Activated effector memory CD4-positive, alpha-beta T cell treated with Interleukin-2 at 50 U/mL for 16 hours (primary cell): ENCODE results near the gene FAM171A2.
"Not testable (repeated sequence)": the region's sequence is repeated elsewhere in the genome, so short reads cannot be mapped to it uniquely, and the experiment has no call there.

Source experiments
- DNase-seq: peaks from one replicate; pipeline ENCODE4 v3.0.0-alpha.2; 2020

FAM171A2 gene

DNA sequence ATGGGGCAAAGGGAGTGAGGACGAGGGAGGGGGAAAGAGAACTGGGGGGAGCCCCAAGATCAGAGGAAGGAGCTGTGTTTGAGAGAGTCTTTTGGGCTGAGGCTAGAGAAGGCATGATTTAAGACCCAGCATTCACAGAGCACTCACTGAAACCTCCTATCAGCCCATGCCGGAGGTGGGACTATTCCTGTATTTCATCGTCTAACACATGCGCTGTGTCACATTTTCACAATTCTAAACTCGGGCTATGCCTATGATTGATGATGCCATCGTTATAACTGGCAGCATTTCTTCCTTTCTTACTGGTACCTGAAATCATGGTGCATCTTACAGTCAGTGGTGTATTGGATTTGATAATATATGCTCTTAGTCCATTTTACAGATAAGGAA lies 3.5 kb downstream of the FAM171A2 start:
- no peak for DNase-seq

DNA sequence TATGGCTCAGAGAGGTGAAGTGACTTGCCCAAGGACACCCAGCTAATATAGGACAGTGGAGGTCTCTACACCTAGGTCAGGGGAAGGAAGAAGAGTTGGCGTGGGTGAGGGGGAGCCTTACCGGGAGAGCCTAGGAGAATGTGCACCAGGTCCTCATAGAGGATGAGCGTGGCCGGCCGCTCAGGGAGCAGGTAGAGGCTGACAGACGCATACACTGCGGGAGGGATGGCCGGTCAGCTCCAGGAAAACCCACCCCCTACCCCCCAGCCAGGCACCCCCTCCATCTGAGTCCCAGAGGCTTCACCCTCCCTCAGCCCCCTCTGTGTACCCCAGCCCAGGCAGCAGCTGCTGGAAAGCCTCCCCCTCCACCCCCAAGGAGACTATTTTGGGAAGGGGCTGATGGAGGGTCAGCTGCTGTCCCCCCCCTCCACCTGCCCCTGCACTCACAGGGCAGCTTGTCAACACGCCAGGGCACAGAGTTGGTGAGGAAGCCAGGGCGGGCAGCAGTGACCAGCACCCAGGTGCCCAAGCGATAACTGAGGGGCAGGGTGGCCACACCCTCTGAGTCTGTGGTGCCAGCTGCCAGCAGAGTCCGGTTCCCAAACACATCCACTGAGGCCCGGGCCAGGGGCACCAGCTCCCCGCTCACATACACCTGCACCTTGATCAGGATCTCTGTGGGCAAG lies 4.1 kb downstream of the FAM171A2 start:
- DNase-seq: no peak

DNA sequence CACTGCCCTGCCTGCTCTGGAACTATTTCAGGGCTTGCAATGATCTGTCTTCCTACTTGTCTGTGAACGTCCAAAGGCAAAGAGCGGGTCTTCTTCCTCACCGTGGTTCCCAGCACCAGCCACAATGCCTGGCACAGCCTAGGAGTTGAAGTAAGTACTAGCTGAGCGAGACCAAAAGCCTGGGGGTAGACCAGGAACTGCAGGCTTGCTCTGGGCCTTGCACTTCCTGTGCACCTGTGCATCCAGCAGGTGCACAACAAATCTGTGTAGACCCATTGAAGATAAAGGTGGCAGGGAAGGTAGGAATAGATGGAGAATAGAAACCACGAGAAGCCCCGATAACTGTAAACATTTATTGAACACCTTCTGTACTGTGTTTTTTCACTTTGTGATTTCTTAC lies 4.6 kb downstream of the FAM171A2 start:
- no peak for DNase-seq

DNA sequence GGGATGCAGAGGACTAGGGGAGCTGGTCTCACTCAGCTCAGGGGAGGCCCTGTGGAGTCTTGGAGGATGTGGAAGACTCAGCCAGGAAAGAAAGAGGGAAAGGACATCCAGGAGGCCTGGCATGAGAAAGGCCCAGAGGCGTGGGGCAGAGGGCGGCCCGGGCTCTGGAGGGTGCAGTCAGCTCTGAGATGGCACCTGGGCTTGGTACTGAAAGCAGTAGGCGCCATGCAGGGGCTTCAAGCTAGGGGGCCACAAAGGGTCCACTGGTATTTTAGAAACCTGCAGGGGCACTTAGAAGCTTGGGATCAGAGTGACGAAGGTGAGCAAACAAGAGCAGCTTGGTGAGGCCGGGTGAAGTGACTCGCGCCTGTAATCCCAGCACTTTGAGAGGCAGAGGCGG lies 5.6 kb downstream of the FAM171A2 start:
- DNase-seq: no peak

DNA sequence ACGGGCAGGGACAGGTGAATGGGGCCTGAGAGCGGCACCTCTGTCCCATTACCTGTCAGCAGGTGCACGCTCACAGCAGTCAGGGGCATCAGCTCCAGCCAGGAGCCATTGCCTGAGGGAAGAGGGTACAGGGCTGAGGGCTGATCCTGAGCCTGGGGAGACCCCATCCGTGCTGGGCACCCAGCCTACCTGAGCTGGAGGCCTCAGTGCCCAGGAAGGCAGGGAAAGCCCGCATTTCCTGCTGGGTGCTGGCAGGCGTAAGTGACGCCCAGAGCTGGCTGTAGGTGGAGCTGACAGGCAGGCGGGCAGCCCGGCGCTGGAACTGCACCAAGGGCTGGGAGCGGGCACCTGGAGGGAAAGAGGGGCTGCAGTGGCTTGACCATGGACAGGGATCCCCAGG lies 7.4 kb downstream of the FAM171A2 start:
- no peak for DNase-seq

DNA sequence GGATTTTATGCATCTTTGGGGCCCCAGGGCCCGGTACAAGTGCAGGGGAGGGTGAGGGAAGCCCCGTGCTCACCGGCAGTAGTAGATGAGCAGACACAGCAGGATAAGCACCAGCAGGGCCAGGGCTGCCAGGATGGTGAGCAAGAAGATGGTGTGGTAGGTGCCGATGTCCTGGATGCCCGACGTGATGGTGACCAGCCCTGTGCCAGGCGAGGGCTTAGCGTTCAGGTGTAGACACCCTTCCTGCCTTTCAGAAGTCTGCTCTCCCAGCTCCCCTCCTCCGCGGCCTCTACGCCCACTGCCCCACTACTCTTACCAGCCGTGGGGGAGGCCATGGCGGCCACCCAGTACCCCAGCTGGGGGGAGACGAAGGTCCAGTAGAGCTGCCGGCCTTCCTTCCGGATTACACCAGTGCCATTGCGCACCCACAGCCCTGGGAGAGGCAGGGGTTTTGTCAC lies 8.0 kb downstream of the FAM171A2 start:
- DNase-seq: no peak

DNA sequence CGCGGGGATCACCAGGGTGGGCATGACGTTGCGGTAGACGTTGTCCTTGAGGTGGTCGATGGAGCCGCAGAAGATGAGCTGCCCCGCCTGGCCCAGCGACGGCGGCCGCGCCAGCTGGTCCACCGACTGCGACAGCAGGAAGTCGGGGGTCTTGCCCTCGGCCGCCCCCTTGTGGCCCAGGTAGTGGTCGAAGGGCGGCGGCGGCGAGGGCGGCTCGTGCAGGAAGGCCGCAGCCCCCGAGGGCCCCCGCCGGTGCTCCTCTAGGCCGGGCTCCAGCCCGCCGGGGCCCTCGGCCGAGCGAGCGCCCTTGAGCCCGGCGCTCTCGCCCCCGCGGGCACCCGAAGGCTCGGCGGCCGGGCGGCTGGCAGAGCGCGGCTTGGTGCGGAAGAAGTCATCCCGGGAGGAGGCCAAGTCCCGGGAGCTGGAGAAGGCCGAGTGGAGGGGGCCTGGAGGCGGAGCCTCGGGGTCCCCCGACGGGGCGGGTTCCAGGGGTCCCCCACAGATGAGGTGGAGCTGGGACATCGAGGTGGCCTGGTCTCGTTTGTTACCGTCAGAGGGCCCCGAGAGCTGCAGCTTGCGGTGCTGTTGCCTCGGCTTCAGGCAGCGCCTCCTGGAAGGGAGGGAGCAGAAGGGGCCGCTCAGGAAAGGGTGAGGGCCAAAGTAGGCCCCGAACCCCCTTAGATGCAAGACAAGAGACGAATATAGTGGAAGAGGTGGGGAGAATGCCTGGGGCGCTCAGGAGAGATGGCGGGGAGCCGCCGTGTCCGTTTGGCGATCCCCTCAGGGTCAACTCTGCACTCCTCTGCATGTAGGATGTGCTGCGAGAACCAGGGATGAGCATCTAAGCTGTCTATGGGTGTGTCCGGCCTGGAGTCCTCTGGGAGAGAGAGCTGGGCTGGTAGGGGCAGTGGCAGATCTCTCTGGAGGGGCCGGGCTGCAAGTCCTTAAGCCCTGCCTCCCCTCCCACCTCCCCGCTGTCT lies 8.8 kb downstream of the FAM171A2 start:
- DNase-seq: peak; percentile 26

DNA sequence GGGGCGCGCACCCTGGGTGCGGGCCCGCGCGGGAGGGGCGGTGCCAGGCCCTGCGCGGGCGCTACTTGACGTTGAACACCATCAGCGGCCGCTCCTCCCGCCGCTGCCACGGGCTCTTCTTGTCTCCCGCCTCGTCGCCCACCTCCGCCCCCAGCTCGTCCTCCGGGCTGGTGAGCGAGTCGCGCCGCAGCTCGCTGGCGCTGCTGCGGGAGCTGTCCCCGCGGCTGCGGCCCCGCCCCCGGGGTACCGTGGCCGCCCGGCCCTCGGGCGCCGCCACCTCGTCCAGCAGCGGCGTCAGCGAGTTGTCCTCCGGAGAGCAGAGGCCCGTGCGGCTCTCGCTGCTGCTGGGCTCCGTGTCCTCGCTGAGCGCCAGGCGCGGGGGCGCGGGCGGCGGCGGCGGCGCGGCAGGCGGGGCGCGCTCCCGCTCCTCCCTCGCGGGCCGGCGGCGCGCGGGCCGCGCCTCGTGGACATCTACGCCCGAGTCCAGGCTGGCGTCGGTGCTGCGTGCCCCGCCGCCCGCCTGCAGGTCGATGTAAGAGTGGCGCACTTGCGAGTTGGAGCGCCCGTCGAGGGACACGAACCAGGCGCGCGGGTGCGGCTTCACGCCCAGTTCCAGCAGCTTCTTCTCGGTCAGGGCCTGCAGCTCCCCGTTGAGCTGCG lies 9.9 kb downstream of the FAM171A2 start:
- DNase-seq: no peak

DNA sequence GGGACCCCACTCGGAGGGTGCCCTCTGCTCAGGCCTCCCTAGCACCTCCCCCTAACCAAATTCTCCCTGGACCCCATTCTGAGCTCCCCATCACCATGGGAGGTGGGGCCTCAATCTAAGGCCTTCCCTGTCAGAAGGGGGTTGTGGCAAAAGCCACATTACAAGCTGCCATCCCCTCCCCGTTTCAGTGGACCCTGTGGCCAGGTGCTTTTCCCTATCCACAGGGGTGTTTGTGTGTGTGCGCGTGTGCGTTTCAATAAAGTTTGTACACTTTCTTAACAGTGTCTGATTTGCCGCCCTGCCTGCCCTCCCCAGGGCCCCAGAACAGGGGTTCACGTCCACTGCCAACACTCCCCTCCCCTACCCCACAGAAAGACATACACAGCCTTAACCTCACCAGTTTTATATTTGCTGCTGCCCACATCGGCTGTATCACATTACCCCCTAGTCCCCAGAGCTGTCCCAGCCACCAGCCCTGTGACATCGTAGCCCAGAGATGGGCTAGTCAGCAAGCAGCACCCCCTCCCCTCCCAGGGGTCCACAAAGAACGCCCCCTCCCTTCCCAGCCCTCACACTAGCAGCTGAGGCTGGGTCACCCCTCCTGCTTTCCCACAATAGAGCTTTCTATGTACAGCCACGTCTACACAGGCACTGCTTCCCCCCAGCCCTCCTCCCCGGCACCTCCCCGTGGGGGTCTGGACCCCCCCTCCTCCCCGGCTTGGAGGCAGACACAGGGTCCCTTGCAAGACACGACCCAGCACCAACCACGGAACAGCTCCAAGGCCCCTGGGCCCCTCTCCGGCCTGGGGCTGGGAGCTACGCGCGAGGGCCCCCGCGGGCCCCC lies 10.6 kb downstream of the FAM171A2 start:
- no peak for DNase-seq

DNA sequence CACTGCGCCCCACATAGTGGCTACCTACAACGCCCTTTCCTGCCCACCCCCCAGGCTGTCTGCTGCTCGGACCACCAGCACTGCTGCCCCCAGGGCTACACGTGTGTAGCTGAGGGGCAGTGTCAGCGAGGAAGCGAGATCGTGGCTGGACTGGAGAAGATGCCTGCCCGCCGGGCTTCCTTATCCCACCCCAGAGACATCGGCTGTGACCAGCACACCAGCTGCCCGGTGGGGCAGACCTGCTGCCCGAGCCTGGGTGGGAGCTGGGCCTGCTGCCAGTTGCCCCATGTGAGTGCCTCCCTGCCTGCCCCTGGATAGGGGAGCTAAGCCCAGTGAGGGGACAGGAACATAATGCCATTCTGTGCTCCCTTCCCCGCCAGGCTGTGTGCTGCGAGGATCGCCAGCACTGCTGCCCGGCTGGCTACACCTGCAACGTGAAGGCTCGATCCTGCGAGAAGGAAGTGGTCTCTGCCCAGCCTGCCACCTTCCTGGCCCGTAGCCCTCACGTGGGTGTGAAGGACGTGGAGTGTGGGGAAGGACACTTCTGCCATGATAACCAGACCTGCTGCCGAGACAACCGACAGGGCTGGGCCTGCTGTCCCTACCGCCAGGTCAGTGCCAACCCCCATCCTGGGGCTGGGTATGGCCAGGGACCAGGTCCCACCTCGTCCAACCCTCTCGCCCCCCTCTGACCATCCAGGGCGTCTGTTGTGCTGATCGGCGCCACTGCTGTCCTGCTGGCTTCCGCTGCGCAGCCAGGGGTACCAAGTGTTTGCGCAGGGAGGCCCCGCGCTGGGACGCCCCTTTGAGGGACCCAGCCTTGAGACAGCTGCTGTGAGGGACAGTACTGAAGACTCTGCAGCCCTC lies 11.5 kb downstream of the FAM171A2 start:
- no peak for DNase-seq

DNA sequence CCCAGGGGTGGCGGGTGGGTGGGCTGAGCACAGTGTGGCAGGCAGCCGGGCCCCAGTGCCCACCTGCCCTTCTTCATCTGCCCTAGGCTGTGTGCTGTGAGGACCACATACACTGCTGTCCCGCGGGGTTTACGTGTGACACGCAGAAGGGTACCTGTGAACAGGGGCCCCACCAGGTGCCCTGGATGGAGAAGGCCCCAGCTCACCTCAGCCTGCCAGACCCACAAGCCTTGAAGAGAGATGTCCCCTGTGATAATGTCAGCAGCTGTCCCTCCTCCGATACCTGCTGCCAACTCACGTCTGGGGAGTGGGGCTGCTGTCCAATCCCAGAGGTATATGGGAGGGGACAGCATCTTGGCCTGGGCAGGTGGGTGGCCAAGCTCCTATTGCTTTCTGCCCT lies 12.2 kb downstream of the FAM171A2 start:
- no peak for DNase-seq

DNA sequence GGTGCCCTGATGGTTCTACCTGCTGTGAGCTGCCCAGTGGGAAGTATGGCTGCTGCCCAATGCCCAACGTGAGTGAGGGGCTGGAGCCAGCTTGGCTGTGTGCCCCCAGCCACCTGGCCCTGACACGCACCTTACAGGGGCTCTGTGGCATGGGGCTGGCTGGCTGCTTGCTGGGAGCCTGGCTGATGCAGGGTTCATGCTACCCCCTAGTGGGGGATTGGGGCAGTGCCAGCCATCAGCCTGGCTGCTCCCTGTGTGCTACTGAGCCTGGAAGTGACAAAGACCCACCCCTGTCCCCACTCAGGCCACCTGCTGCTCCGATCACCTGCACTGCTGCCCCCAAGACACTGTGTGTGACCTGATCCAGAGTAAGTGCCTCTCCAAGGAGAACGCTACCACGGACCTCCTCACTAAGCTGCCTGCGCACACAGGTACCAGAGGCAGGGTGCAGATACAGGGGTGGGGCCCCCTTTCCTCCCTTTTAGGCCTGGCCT lies 12.9 kb downstream of the FAM171A2 start:
- DNase-seq: peak; percentile 51

DNA sequence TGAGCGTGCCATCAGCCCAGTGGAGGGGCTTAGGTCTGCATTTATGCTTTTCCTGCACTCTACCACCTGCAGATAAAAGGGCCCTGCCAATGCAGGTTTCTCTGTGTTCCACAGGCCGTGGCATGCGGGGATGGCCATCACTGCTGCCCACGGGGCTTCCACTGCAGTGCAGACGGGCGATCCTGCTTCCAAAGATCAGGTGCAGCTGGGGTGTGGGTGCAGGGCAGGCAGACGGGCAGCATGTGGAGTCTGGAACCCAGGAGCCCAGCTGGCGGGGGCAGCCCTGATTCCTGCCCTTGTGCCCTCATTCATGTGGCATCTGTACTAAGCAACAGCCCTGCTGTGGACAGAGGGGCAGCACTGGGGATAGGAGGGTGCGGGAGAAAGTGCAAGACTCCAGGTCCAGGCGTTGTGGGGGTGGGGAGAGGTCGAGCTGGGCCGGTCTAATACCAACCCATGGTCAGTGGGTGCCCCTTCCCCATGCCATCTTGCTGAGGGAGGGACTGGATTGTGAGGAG lies 14.0 kb downstream of the FAM171A2 start:
- DNase-seq: no peak

DNA sequence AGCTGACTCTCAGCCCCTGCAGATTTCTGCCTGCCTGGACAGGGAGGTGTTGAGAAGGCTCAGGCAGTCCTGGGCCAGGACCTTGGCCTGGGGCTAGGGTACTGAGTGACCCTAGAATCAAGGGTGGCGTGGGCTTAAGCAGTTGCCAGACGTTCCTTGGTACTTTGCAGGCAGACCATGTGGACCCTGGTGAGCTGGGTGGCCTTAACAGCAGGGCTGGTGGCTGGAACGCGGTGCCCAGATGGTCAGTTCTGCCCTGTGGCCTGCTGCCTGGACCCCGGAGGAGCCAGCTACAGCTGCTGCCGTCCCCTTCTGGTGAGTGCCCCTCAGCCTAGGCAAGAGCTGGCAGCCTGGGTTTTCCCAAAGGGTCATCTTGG lies 14.7 kb downstream of the FAM171A2 start:
- no peak for DNase-seq

DNA sequence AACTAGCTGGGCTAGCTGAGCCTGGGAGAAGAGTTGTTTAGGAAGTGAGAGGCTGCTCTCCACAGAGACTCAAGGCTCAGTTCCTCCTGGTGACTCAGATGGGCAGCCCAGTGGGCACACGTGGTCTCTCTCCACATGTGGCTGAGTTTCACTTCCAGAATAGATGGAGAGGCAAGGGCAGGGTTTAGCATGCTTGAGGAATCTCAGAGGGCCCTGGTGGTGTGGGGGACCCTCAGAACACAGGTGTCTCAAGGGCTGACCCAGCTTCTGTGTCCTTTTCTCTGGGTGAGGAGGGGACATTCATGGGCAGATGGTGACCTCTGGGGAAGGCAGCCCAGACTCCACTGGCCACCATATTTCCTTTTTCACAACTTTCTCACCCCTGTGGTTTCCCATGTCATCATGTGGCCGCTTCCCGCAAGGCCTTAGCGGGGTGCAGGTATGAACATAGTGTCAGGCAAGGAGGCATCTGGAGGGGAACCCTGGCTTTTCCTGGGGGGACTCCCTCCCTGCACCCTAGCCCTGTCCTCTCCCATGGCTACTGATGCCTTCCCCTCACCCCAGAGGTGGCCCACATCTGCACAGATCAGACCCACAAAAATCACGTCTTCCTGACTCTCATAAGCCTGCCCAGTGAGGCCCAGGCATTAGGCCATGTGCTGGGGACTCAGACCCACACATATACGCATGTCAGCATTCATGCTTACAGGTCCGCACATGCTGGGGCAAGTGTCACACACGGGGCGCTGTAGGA lies 15.2 kb downstream of the FAM171A2 start:
- DNase-seq: no peak

DNA sequence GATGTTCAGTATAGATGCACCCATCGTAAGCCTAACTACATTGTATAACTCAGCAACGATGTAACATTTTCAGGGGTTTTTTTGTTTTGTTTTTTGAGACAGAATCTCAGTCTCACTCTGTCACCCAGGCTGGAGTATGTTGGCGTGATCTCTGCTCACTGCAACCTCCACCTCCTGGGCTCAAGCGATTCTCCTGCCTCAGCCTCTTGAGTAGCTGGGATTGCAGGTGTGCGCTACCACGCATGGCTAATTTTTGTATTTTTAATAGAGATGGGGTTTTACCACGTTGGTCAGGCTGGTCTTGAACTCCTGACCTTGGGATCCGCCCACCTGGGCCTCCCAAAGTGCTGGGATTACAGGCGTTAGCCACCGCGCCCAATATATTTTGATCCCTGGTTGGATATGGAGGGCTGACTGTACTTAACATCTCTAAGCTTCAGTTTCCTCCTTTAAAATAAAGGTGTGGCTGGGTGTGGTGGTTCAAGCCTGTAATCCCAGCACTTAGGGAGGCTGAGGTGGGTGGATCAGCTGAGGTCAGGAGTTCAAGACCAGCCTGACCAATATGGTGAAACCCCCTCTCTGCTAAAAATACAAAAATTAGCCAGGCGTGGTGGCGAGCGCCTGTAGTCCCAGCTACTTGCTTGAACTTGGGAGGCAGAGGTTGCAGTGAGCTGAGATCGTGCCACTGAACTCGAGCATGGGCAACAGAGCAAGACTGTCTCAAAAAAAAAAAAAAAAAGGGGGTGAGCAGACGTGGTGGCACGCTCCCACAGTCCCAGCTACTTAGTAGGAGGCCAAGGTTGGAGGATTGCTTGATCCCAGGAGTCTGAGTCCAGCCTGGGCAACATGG lies 16.2 kb downstream of the FAM171A2 start:
- DNase-seq: not testable (repeated sequence)

DNA sequence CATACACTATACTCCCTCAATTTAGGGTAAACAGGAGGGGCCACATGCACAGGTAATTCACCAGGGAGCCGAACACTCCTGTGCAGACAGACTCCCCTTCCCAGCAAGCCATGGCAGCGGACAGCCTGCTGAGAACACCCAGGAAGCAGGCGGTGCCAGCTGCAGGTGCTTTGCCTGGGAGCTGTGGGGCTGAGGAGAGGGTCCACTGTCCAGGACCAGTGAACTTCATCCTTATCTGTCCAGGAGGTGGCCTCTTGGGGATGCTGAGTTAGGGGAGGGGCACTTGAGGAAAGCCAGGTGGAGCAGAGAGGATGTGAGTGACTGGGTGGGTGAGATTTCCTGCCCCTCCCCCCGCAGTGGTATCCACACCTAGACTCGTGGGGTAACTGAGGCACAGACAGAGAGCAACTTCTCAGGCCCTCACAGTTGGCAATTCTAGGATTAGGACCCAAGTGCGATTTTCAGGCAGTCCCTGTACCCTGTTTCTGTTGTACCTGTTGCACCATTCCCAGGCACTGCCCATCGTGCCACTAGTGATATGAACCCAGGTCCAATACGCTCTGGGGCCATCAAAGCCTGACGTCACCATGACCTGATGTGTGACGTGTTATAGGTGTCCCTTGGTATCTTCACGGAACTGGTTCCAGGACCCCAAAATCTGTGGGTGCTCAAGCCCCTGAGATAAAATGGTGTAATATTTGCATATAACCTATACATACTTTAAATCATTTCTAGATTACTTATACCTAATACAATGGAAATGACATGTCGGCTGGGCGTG lies 17.4 kb downstream of the FAM171A2 start:
- DNase-seq: no peak

DNA sequence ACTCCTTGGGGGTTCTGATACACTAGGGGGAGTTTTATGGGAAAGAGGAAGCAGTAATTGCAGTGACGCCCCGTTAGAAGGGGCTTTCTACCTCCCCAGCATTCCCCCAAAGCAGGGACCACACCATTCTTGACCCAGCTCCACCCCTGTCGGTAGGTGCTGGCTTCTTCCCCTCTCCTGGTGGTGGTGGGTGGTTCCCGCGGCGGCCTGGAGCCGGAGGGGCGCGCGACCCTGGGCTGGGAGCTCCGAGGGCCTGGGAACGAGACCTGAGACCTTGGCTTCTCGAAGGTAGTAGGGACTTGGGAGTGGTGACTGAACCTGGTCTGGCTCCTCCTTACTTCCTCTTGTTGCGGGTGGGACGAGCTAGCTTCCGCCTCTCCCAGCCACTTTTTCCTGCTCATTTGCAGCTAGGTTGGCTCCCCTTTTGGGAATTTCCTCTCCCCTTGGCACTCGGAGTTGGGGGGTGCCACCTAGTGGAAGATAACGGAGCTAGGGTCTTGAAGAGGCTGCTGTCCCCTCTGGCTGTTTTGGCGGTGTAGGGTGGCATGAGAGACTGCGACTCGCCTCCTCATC lies 18.1 kb downstream of the FAM171A2 start:
- peak; percentile 25 for DNase-seq
